Mucosa of descending colon (tissue), 3 donors: Measurements from ENCODE around the gene MRTFB. TPM values are rescaled to one million over a fixed set of nuclear protein-coding genes. Genes with fewer than 3 reads are reported as not detected.

Source experiments
- ATAC-seq: fragments of 200-7000 bp; cut with Tn5 transposase; one replicate; pipeline ENCODE4 v1.9.1; 2020; ENCODE audit warnings: mild to moderate bottlenecking, moderate library complexity
- DNase-seq, 3 donors: peaks; one replicate each; pipeline ENCODE4 v3.0.0-alpha.2; 2020
- H3K36me3 ChIP-seq: fragments of 200-600 bp; one replicate; pipeline ENCODE4 v1.8.0; 2021; ENCODE audit warnings: low read depth, mild to moderate bottlenecking
- H3K4me1 ChIP-seq: fragments of 200-600 bp; one replicate; pipeline ENCODE4 v1.8.0; 2021; ENCODE audit warnings: low read depth, mild to moderate bottlenecking
- H3K4me3 ChIP-seq: fragments of 200-600 bp; one replicate; pipeline ENCODE4 v1.8.0; 2021; ENCODE audit warnings: mild to moderate bottlenecking
- H3K9me3 ChIP-seq: fragments of 200-600 bp; one replicate; pipeline ENCODE4 v1.8.0; 2021; ENCODE audit warnings: mild to moderate bottlenecking
- intact Hi-C, 2 donors: fragments of 100-400 bp; cut with DNase I in 1 of 2; cut with micrococcal nuclease in 1 of 2; formaldehyde crosslinking; loops; one replicate each; pipeline versions ENCODE4 v1.11.0 to v1.11.1; 2022; cut with DNase I, micrococcal nuclease
- total RNA-seq, 3 donors: library from RNA; stranded (reverse); fragmentation: NEBNext Ultra II Directional in 2 of 3; extraction: Animal tissue kit (Norgen Biotek cat#: 25700) in 2 of 3; gene quantifications; one replicate each; pipeline versions ENCODE4 v1.2.1 to v1.2.4, GENCODE V29; 2021 to 2023
- TF ChIP-seq, protein P1 (sequence below): fragments of 200-600 bp; IDR thresholded peaks from one replicate; pipeline ENCODE4 v1.8.0; 2022; ENCODE audit warnings: antibody characterized with exemption, mild to moderate bottlenecking
- donor health status: DM: no; HTN: no; CAD: no; lungs with moderate emphysema.
- donor health status: DM: no; HTN: no; CAD: no.
- donor health status: DM: no; HTN: yes; CAD: no.

The MRTFB gene
- total RNA-seq, 3 donors from 2014 or later: 40.0 to 49.9 (median 40.0) TPM

DNA sequence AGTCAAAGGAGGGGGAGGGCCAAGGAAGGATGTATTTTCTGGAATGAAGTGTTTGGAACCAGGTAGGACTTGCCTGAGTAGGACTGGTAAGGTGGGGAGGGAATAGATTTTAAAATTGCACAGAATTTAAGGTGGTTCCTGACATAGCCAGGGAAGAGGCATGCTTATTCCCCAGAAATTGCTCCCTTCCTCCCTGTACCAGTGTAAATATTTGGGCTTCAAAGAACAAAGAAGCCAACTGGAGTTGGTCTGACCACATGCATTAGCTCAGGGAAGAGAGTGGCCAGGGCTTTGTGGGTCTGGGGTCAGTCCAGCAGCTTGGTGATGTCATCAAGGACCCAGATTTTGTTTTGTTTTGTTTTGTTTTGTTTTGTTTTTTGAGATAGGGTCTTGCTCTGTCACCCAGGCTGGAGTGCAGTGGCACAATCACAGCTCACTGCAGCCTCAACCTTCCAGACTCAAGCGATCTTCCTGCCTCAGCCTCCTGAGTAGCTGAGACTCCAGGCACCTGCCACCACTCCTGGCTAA, 9.3 kb upstream of the MRTFB start:
- Histone ChIP-seq H3K9me3 (no peaks in the 10 kb centered on the region), H3K4me3 (no peak overlapping the region), H3K36me3 (no peaks in the 10 kb centered on the region), H3K4me1 (no peaks in the 10 kb centered on the region)
- DNase-seq (no peak), ATAC-seq (no peak)
- intact Hi-C loops: no loop called here
- TF ChIP-seq, protein P1, sequence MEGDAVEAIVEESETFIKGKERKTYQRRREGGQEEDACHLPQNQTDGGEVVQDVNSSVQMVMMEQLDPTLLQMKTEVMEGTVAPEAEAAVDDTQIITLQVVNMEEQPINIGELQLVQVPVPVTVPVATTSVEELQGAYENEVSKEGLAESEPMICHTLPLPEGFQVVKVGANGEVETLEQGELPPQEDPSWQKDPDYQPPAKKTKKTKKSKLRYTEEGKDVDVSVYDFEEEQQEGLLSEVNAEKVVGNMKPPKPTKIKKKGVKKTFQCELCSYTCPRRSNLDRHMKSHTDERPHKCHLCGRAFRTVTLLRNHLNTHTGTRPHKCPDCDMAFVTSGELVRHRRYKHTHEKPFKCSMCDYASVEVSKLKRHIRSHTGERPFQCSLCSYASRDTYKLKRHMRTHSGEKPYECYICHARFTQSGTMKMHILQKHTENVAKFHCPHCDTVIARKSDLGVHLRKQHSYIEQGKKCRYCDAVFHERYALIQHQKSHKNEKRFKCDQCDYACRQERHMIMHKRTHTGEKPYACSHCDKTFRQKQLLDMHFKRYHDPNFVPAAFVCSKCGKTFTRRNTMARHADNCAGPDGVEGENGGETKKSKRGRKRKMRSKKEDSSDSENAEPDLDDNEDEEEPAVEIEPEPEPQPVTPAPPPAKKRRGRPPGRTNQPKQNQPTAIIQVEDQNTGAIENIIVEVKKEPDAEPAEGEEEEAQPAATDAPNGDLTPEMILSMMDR: no peak

DNA sequence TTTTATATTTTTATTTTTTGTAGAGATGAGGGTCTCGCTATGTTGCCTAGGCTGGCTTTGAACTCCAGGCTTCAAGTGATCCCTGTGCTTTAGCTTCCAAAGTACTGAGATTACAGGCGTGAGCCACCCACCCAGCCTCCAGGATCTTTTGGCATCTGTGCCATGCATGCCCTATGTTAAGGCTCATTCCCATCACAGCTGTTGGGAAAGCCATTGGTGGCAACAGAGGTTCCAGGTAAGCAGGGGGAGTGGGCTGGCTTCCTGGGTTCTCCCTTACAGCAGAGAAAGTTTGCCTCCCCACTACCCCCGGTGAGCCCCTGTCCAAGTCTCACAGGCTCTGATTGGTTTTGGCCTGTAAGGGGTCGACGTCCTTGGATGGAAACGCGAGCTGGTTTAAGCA, 8.9 kb upstream of the MRTFB start:
- no peak overlapping the region for H3K4me3 ChIP-seq
- no peaks in the 10 kb centered on the region for H3K9me3 ChIP-seq
- H3K4me1 ChIP-seq: no peaks in the 10 kb centered on the region
- intact Hi-C loops: no loop called here
- no peaks in the 10 kb centered on the region for H3K36me3 ChIP-seq
- no peak for DNase-seq
- TF ChIP-seq, protein P1: no peak
- ATAC-seq: no peak

DNA sequence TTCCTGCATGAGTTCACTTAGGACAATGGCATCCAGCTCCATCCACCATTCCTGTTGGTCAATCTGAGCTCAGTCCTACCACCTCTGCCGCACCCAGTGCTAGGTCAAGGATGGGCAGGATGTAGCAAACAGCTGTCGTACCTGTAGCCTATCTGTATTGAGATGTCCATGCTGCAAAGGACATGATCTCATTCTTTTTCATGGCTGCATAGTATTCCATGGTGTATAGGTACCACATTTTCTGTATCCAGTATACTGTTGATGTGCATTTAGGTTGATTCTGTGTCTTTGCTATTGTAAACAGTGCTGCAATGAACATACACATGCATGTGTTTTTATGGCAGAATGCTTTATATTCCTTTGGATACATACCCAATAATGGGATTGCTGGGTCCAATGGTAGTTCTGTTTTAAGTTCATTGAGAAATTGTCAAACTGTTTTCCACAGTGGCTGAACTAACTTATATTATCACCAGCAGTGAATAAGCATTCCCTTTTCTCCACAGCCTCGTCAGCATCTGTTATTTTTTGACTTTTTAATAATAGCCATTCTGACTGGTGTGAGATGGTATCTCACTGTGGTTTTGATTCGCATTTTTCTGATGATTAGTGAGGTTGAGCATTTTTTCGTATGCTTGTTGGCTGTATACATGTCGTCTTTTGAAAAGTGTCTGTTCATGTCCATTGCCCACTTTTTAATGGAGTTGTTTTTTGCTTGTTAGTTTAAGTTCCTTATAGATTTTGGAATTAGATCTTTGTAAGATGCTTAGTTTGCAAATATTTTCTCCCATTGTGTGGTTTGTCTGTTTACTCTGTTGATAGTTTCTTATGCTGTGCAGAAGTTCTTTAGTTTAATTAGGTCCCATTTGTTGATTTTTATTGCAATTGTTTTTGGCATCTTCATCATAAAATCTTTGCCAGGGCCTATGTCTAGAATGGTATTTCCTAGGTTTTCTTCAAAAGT, 7.2 kb upstream of the MRTFB start:
- intact Hi-C loops: no loop called here
- Histone ChIP-seq H3K4me1 (no peaks in the 10 kb centered on the region), H3K36me3 (no peaks in the 10 kb centered on the region), H3K4me3 (no peak overlapping the region), H3K9me3 (no peaks in the 10 kb centered on the region)
- TF ChIP-seq, protein P1: no peak
- ATAC-seq: no peak
- DNase-seq: no peak

DNA sequence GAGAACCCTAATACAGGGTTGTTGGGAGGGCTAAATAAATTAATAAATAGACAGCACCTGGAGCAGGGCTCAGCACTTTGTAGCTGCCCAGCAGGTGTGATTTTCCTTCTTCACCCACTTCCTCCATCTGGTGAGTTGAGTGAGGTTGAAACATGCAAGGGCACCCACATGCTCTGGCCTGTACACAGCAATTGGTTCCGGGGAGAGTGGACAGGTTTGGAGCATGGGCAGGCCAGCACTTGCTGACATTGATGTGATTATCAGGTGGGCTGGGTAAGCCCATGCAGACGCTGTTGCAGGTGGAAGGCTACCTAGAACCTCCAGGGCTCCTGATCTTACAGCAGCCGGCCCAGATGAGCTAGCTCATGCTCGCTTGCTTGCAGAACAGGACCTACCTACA, 1.3 kb upstream of the MRTFB start:
- ATAC-seq (no peak), DNase-seq (no peak)
- Histone ChIP-seq H3K9me3 (no peaks in the 10 kb centered on the region), H3K4me3 (no peak overlapping the region), H3K36me3 (no peaks in the 10 kb centered on the region), H3K4me1 (no peaks in the 10 kb centered on the region)
- TF ChIP-seq, protein P1: no peak
- intact Hi-C loops: no loop called here

DNA sequence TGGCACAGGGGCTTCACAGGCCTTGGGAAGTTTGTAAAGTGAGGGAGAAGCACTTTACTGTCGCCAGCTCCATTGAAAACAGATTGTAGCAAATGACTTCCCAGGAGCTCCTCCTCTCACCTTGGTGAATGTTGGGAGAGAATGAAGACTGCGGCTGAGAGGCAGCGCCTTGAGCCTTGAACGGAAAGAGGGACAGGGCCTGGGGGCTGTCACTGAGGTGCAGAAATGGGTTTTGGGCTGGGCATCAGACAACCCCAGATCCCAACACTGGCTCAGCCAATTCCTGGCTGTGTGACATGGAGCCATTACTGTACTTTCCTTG, 603 bp upstream of the MRTFB start:
- H3K9me3 ChIP-seq: no peaks in the 10 kb centered on the region
- peak; percentile 12 for ATAC-seq

More for the DNA sequence above, 603 bp upstream of the MRTFB start:
- H3K4me1 ChIP-seq: no peaks in the 10 kb centered on the region
- DNase-seq: no peak
- TF ChIP-seq, protein P1: no peak
- H3K36me3 ChIP-seq: no peaks in the 10 kb centered on the region
- peak overlapping the region; percentile 77 for H3K4me3 ChIP-seq
- intact Hi-C loops: no loop called here
